NOMO-1 (cell line): Measurements from ENCODE around the gene PLS1.
"Not testable (repeated sequence)": the region's sequence is repeated elsewhere in the genome, so short reads cannot be mapped to it uniquely, and the experiment has no call there.

ENCODE experiments used
- DNase-seq, 2 experiments: peaks; one replicate each; lab custom pipeline; 2025; ENCODE audit not compliant: unreplicated experiment in 2 of 2; lab: John Stamatoyannopoulos, UW

The PLS1 gene

DNA sequence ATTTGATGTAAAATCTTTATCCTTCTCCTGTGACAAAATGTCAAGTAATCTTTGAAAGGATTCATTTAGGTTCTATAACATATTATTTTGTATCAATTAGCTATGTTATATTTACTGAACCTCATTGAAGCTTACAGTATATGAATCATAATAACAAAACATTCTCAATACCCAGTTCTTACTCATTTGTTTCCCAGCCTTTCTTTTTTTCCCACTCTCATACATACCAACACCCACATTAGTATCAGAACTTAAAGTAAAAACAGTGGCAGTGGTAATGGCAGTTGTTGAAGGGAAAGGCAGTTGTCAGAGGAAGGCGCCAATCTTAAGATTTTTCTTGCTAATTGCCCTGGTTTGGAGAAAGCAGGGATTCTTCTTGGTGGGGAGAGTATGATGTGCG lies 94.4 kb downstream of the PLS1 start:
- no peak for DNase-seq

DNA sequence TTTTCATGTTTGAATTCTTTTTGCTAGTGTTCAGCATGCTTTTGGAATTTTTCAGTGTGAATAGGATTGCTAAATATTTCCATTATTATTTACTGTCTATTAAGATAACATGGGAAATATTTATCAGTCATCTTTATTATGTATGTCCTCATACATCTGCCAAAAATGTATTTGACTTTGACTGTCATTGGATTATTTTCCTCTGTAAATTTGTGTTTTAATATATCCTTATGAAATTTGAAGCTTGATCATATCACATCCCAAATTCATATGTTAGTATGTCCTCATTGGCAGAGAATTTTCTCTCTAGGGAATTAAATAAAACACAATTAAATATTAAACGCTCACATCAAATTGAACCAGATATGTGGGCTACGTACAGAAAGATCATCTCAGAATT lies 95.3 kb downstream of the PLS1 start:
- DNase-seq, result no peak

DNA sequence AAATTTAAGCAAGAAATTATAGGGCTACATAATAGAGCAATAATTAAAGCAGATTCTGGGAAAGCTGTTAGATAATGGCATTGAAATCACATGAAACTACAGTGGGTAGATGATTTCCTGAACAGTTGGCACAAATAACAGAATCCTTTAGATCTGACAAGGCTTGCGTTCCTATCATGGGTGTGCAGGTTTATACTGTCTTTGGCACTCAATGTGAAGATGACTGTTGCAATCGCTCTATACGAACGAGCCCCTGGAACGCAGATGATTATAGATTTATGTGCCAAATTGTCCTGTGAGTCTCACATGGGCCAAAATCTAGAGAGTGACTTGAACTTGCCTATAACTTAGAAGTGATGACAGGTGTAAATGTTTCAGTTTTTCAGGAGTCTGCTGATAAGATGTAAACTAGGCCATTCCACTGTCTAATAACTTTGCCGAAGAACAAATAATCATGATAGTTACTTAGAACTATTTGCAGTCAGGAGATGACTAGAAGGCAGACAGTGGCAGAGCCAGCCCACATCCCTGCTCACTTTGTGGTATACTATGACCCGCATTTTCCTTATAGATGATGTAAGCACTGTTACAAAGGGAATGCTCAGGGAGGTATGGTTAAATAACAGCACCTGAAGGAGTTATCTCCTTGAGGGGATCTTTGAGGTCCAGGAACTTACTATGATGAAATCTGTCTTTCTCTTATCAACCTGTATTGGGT lies 97.1 kb downstream of the PLS1 start:
- no peak for DNase-seq

DNA sequence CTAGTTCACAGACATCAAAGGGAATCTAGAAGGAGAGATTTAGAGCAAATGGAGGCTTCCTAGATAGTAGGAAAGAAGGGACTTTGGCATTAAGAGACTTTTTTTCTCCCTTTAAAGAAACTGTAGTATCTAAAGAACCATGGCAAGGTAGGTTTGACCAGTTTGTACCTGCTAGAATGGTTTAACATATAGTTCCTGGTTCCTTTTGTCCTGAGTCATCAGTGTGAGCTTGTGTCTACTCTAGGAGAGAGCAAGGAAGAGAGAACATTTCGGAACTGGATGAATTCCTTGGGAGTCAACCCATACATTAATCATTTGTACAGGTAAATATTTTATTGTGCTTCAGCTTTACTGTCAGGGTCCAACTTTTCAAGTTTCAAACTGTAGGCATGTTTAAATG lies 98.0 kb downstream of the PLS1 start:
- DNase-seq, result no peak

GRCh38 chr3:142705198-142705597 lies 109.0 kb downstream of the PLS1 start:
- DNase-seq, result no peak

DNA sequence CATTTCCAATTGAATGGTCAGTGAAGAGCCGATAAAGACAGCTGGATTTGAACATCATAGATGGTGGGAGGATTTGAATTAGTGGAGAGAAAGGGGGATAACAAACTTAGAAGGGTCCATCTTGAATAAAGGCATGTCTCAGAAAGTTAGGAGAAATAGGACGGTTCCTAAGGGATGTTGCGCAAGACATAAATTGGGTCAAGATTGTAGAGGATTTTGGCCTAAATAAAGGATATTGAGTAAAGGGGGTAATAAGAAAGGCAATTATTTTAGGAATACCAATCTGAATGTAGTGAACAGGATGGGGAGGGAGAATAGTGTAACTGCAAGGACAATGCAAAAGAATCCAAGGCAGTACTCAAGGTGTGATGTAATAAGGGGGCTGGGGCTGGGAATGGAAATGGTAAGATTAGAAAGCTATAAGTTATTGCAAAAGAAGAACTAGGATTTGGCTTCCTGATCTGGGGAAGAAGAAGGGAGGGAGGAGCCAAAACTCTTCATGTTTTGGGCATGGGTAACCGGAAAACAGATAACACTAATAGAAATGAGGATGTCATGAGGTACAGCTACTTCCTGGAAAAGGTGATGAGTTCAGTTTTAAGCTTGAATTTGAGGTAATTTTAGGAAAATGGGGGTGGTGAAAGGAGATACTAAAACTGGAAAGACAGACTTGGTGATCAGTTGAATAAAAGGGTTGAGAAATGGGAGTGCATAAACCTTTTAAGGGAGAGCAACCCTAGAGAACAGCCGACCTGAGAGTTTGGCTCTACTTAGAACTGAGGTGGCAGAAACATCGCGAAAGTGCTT lies 110.3 kb downstream of the PLS1 start:
- no peak for DNase-seq

GRCh38 chr3:142709207-142709606 lies 113.0 kb downstream of the PLS1 start:
- no peak for DNase-seq

- not testable (repeated sequence) for DNase-seq
Measured at GRCh38 chr3:142714882-142715281, 118.7 kb downstream of the PLS1 start.

DNA sequence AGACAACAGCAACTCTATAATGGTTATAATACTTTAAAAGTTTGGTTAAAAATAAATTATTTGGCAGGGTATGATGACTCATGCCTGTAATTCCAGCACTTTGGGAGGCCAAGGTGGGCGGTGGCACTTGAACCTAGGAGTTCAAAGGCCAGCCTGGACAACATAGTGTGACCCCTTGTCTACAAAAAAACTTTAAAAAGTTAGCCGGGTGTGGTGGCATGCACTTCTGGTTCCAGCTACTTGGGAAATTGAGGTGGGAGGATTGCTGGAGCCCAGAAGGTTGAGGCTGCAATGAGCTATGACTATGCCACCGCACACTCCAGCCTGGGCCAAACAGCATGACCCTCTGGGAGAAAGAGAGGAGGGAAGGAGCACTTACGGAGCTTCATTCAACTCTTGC lies 119.9 kb downstream of the PLS1 start:
- no peak for DNase-seq

DNA sequence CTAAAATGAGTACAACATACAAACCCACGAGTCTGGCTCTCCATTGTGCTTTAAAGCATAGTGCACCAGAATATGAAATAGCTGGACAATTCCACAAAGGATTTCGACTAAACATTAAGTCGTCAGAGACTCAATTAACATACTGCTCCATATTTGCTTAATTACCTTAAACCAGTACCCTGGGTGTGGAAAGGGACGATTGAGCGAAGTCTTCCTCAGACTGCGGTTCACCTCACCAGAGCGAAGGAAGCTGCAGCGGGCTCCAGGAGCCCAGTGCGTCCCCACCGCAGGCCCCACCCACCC lies 127.4 kb downstream of the PLS1 start:
- peak in 1 of 2 experiments; percentile 78 for DNase-seq

- peak in 1 of 2 experiments; percentile 78 for DNase-seq
Measured at GRCh38 chr3:142723968-142724681, 127.9 kb downstream of the PLS1 start, which contains the start of gene TRPC1. Gene TRPC1, plus strand, starts transcription at chr3:142724034. Its CDS starts 526 bp downstream, at chr3:142724560.

- no peak for DNase-seq
Measured at GRCh38 chr3:142724682-142725356, 128.6 kb downstream of the PLS1 start.

DNA sequence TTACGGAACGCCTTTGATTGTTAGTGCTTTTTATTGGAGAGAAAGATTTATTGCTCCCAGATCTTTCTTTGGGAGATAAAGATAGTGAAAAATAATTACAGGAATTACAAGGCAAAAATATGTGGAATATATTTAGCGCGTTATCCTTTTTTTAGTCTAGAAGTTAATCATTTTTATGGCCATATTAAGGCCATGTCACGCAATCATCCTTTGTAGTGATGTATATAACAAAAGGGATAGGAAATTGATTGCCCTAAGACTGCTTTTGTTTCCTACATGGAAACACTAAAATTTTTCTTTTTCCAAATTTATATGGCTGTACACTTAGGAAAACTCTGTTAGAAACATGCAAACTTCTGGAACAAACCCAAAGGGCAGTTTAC lies 129.2 kb downstream of the PLS1 start:
- DNase-seq, result no peak

DNA sequence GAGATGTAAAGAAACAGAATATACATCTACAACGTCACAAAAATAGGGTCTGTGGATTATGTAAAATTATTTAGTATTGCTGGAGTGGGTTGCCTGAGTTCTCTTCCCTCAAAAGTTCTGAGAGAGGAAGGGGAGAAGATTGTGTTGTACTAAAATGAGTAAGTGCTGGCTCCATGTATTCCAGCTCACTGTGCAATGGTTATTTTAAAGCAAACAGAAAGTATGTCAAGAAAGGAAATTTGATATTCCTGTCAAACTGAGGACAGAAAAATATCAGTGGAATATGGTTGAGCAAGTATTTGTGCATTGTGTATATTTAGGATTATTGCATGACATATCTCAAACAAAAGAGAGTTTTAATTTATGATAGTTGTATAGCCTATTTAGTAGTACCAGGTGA lies 129.8 kb downstream of the PLS1 start:
- DNase-seq, result no peak

DNA sequence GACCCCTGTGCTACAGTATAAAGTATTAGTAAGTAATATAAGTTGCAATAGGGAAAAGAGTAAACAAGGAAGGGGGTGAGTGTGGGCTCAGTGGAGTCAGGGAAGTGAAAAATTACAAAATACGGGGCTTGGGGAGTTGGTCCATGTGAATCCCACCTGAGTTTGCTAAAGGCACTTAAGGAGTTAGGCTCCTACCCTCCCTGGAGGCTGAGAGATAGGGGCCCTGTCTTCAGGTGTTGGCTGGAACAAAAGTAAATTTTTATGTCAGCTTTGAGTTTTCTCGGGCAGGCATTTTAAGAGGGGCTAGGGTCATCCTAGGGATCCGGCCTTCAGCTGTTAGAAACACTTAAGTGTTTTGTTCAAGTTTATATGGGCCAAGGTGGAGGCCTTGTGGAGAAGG lies 135.9 kb downstream of the PLS1 start:
- no peak for DNase-seq

DNA sequence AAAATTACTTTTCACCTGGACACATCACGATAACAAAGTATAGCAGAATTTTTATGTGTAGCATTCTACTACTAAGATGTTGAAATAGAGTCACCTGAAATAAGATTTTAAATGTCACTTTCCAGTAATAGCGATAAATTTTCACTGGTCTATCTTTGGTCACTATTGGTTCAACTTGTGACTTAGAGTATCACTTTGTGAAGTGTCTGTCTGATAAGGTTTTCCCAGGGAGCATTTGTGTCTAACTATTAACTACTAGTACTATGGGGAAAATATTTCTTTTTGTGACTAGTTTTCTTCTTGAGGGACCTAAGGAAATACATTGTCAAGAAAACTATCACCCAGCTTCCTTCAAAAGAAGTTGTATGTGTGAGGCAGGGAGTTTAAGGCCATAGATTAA lies 138.6 kb downstream of the PLS1 start:
- DNase-seq, result no peak

- DNase-seq, result no peak
Measured at GRCh38 chr3:142735462-142735861, 139.3 kb downstream of the PLS1 start.

- DNase-seq, result no peak
Measured at GRCh38 chr3:142738396-142738795, 142.2 kb downstream of the PLS1 start.

DNA sequence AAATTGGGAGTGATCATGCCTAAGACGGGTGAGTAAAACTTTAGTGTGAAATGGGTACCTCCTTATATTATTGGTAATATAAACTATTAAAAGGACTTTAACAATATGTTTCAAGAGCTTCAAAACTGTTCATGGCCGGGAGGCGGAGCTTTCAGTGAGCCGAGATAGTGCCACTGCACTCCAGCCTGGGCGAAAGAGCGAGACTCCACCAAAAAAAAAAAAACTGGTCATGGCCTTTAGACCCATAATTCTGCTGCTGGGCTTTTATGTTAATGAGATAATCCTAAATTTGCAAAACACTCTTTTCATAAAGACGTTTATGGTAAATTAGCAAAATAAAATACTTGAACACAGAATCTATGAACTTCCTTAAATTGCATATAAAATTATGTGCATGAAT lies 150.5 kb downstream of the PLS1 start:
- DNase-seq, result no peak

- not testable (repeated sequence) for DNase-seq
Measured at GRCh38 chr3:142750531-142750930, 154.3 kb downstream of the PLS1 start.

GRCh38 chr3:142752605-142753004 lies 156.4 kb downstream of the PLS1 start:
- DNase-seq, result not testable (repeated sequence)
